Measurements from ENCODE around the gene CCDC197.

The CCDC197 gene

GRCh38 chr14:93972618-93973205 lies 24.4 kb upstream of the CCDC197 start:
- TF ChIP-seq, protein P1, sequence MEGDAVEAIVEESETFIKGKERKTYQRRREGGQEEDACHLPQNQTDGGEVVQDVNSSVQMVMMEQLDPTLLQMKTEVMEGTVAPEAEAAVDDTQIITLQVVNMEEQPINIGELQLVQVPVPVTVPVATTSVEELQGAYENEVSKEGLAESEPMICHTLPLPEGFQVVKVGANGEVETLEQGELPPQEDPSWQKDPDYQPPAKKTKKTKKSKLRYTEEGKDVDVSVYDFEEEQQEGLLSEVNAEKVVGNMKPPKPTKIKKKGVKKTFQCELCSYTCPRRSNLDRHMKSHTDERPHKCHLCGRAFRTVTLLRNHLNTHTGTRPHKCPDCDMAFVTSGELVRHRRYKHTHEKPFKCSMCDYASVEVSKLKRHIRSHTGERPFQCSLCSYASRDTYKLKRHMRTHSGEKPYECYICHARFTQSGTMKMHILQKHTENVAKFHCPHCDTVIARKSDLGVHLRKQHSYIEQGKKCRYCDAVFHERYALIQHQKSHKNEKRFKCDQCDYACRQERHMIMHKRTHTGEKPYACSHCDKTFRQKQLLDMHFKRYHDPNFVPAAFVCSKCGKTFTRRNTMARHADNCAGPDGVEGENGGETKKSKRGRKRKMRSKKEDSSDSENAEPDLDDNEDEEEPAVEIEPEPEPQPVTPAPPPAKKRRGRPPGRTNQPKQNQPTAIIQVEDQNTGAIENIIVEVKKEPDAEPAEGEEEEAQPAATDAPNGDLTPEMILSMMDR (IDR thresholded peaks at IDR 0.05): no peak
- Histone ChIP-seq H3K4me3 (no peak overlapping the region), H3K27ac (peak overlapping the region; percentile 65 to 92)
- DNase-seq (ENCODE audit: low spot score): no peak

DNA sequence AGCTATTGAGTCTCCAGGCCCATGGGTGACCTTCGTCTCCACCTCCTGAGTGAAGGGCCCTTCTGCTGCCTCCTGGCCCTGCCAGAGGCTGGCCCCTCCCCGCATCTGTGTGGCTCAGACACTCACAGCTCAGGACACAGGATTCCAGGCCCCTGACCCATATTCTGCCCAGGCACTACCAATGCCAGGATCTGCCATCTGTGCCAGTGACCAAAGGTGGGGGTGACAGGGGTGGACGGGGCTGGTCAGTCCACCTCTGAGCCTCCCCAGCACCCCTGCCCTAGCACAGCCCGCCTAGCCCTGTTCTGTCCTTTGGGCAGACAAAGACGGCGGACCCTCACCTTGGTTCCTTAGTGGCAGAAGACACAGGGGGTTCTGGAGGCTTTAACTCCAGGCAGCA lies 23.5 kb upstream of the CCDC197 start:
- Histone ChIP-seq H3K27ac (peak overlapping the region; percentile 65 to 92), H3K4me3 (peak overlapping the region; percentile 70)
- DNase-seq (ENCODE audit: low spot score): no peak
- TF ChIP-seq, protein P1 (IDR thresholded peaks at IDR 0.05): no peak

- H3K4me3 ChIP-seq: peak overlapping the region; percentile 70
- DNase-seq (ENCODE audit: low spot score): no peak
- TF ChIP-seq, protein P1 (IDR thresholded peaks at IDR 0.05): no peak
These were observed 22.8 kb upstream of the CCDC197 start for GRCh38 chr14:93974299-93974698.

GRCh38 chr14:93974833-93975232 lies 22.3 kb upstream of the CCDC197 start:
- H3K4me3 ChIP-seq: peak overlapping the region; percentile 70
- DNase-seq (ENCODE audit: low spot score): no peak

More at GRCh38 chr14:93974299-93974698, 22.8 kb upstream of the CCDC197 start:
- peak overlapping the region; percentile 65 to 92 for H3K27ac ChIP-seq

GRCh38 chr14:93975791-93976476 lies 21.2 kb upstream of the CCDC197 start:
- no peak for DNase-seq (ENCODE audit: low spot score)
- Histone ChIP-seq H3K4me3 (peak overlapping the region; percentile 70), H3K27ac (peak overlapping the region; percentile 75 to 92)
- TF ChIP-seq, protein P1 (IDR thresholded peaks at IDR 0.05): no peak

More at GRCh38 chr14:93974833-93975232, 22.3 kb upstream of the CCDC197 start:
- H3K27ac ChIP-seq: peak overlapping the region; percentile 65 to 92
- TF ChIP-seq, protein P1 (IDR thresholded peaks at IDR 0.05): no peak

GRCh38 chr14:93976477-93977057 lies 20.5 kb upstream of the CCDC197 start, which contains the start of gene ASB2:
ASB2 (minus strand) TSS chr14:93976570; CDS start chr14:93964539, 12,031 bp downstream.
- DNase-seq (ENCODE audit: low spot score): no peak
- TF ChIP-seq, protein P1 (IDR thresholded peaks at IDR 0.05): no peak
- peak within 1 kb of the TSS; percentile 70 for H3K4me3 ChIP-seq
- peak within 1 kb of the TSS; percentile 75 to 92 for H3K27ac ChIP-seq
